T-helper 1 cell treated with Interleukin-12 subunit alpha and Interleukin-12 subunit beta and Interleukin-4 antibody, amounts not matched to agents 30 μg/mL and 1 μg/mL, for 36 hours (primary cell): ENCODE data around the gene ZBTB16.

ENCODE experiments used
- H3K27ac Mint-ChIP-seq: one replicate; pipeline ENCODE4 v1.8.0; 2021; ENCODE audit warnings: mild to moderate bottlenecking, mixed read lengths
- H3K27me3 Mint-ChIP-seq: one replicate; pipeline ENCODE4 v1.8.0; 2021; ENCODE audit warnings: low read depth, mixed read lengths
- H3K36me3 Mint-ChIP-seq: one replicate; pipeline ENCODE4 v1.8.0; 2021; ENCODE audit warnings: low read depth, mixed read lengths
- H3K4me1 Mint-ChIP-seq: one replicate; pipeline ENCODE4 v1.8.0; 2021; ENCODE audit warnings: low read depth, mixed read lengths
- H3K4me3 Mint-ChIP-seq: one replicate; pipeline ENCODE4 v1.8.0; 2021; ENCODE audit warnings: mild to moderate bottlenecking, moderate library complexity, mixed read lengths
- H3K9me3 Mint-ChIP-seq: one replicate; pipeline ENCODE4 v1.8.0; 2021; ENCODE audit warnings: mixed read lengths

The ZBTB16 gene

GRCh38 chr11:114208377-114208776 is 148.9 kb downstream of the ZBTB16 start:
- H3K27ac Mint-ChIP-seq: peak overlapping the region; percentile 71
- no peaks in the 10 kb centered on the region for H3K9me3 Mint-ChIP-seq
- peaks cover 34% of the 10 kb centered on the region for H3K4me1 Mint-ChIP-seq
- H3K27me3 Mint-ChIP-seq: no peaks in the 10 kb centered on the region
- H3K4me3 Mint-ChIP-seq: peak overlapping the region; percentile 19
- H3K36me3 Mint-ChIP-seq: peaks cover 5% of the 10 kb centered on the region

DNA sequence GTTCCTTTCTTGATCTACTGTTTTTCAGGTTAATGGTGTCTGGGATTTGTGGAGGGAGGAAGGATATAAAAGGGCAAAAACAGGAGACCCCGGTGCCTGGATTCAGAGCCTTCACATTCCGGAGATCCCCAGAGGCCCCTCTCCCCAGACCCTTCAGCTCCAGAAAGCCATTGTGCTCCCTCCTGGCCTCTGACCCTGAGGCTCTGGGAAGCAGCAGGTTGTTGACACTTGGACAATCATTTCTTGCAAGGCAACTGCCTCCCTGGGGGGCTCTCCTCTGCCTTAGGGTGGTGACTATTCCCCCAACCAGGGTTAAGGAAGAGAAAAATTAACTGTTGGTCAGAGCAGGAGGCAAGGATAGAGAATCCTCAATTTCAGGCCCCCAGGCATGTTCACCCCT is 149.8 kb downstream of the ZBTB16 start:
- Mint-ChIP-seq H3K4me3 (no peak overlapping the region), H3K4me1 (peaks cover 37% of the 10 kb centered on the region), H3K36me3 (peaks cover 5% of the 10 kb centered on the region), H3K27ac (no peak overlapping the region), H3K9me3 (no peaks in the 10 kb centered on the region), H3K27me3 (no peaks in the 10 kb centered on the region)

DNA sequence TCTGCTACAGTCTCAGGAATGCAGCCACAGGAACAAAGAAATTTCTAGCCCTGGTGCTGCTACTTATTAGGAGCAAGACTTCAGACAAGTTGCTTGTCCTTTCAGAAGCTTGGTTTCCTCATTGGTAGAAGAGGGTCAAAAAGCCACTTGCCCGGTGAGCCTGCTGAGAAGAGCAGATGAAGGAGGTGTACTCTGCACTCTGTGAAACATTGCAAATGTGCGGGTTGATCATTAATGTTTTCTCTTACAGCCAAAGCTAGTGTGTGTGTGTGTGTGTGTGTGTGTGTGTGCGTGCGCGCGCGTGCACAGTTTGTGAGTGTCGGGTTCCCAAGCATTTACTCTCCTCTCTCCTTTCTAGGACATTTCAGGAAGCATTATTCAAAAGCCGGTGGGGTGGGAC is 150.4 kb downstream of the ZBTB16 start:
- H3K4me1 Mint-ChIP-seq: peaks cover 37% of the 10 kb centered on the region
- no peak overlapping the region for H3K4me3 Mint-ChIP-seq
- no peaks in the 10 kb centered on the region for H3K9me3 Mint-ChIP-seq
- H3K36me3 Mint-ChIP-seq: peaks cover 5% of the 10 kb centered on the region
- H3K27ac Mint-ChIP-seq: no peak overlapping the region
- H3K27me3 Mint-ChIP-seq: no peaks in the 10 kb centered on the region

GRCh38 chr11:114211444-114212121 is 152.1 kb downstream of the ZBTB16 start:
- no peaks in the 10 kb centered on the region for H3K9me3 Mint-ChIP-seq
- peaks cover 5% of the 10 kb centered on the region for H3K36me3 Mint-ChIP-seq
- no peak overlapping the region for H3K27ac Mint-ChIP-seq
- H3K4me3 Mint-ChIP-seq: no peak overlapping the region
- no peaks in the 10 kb centered on the region for H3K27me3 Mint-ChIP-seq
- H3K4me1 Mint-ChIP-seq: peaks cover 48% of the 10 kb centered on the region

DNA sequence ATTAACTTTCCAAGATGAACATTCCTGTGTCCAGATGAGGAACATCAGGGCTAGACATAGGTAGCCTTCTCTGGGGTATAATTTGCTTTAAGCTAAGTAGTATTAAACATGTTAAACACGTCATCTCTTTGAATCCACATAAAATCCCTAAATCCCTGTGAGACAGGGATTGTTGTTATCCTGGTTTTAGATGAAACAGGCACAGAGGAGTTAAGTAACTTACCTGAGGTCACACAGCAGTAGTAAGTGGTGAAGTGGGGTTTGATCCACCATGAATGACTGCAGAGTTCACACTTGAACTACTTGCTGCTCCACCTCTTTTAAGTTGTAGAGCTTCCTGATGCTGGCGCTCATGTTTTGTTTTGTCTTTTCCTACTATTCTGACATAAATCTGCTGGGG is 154.1 kb downstream of the ZBTB16 start:
- Mint-ChIP-seq H3K36me3 (peaks cover 4% of the 10 kb centered on the region), H3K9me3 (no peaks in the 10 kb centered on the region), H3K27ac (no peak overlapping the region), H3K27me3 (no peaks in the 10 kb centered on the region), H3K4me1 (peaks cover 43% of the 10 kb centered on the region), H3K4me3 (no peak overlapping the region)

- Mint-ChIP-seq H3K27ac (peak overlapping the region; percentile 21), H3K4me3 (no peak overlapping the region), H3K4me1 (peaks cover 36% of the 10 kb centered on the region), H3K27me3 (peaks cover 2% of the 10 kb centered on the region), H3K9me3 (no peaks in the 10 kb centered on the region), H3K36me3 (peaks cover 2% of the 10 kb centered on the region)
These were observed 155.9 kb downstream of the ZBTB16 start for GRCh38 chr11:114215428-114215827.

DNA sequence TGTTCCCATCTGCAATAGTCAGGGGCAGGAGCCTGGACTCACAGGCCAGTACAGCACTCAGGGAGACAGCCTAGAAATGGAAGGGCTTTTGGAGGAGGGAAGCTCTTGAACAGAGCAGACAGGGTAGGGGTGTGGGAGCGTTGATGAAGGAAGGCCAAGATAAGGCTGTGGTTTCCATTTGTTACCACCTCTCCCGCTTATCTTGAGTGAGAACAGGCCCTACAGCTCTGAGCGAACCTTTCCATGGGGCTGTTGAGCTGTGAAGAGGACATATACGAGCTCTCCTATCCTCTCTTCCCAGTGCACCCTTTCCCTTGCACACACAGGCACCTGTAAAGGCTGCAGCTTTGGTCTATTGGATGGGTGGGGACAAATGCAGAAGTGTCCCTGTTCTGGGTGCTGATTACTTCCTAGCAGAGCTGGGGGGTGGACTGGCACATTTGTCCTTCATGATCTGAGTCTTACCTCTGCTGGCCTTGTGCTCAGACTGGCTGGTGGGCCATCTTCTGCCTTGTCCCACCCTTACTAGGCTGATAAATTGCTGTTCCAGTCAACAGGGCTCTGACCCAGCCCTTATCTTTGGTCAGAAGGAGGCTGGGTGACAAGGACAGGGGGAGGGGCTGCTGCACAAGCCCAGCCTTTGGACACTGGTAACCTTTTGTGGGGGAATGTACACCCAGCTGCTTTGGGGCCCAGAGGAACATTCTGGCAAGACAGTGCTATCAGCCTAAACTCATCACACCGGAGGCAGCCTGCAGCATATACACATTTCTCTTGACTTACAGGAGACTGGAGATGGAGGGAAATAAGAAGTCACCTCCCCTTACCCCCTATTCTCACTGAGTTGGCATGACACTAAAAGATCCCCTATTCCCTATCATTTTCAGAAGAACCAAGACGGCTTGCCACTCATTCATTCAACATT is 156.6 kb downstream of the ZBTB16 start:
- Mint-ChIP-seq H3K9me3 (no peaks in the 10 kb centered on the region), H3K27me3 (peaks cover 6% of the 10 kb centered on the region), H3K36me3 (peaks cover 2% of the 10 kb centered on the region), H3K27ac (peak overlapping the region; percentile 64), H3K4me3 (peak overlapping the region; percentile 26), H3K4me1 (peaks cover 33% of the 10 kb centered on the region)

GRCh38 chr11:114216796-114217180 is 157.3 kb downstream of the ZBTB16 start:
- Mint-ChIP-seq H3K27ac (peak overlapping the region; percentile 64), H3K4me1 (peaks cover 31% of the 10 kb centered on the region), H3K36me3 (peaks cover 2% of the 10 kb centered on the region), H3K27me3 (peaks cover 12% of the 10 kb centered on the region), H3K9me3 (no peaks in the 10 kb centered on the region), H3K4me3 (peak overlapping the region; percentile 26)

DNA sequence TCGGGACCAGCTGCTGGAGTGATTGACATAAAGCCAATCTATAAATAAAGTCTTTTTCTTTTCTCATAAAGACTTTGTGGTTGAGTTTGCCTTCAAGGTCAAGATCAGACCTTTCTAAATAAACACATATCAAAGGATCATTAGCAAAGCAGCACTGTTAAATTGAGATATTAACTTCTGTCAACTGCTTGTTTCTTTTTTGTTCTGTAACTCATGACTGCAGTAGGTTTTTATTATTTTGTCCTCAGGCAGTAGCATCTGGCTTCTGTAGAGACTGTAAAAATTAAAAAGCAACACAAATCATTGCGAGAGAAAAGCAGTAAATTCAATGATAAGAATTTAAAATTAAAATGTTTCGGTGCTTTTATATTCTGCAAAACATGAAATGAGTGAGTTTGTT is 159.0 kb downstream of the ZBTB16 start:
- Mint-ChIP-seq H3K9me3 (no peaks in the 10 kb centered on the region), H3K36me3 (peaks cover 2% of the 10 kb centered on the region), H3K27ac (no peak overlapping the region), H3K4me3 (no peak overlapping the region), H3K27me3 (peaks cover 14% of the 10 kb centered on the region), H3K4me1 (peaks cover 31% of the 10 kb centered on the region)

DNA sequence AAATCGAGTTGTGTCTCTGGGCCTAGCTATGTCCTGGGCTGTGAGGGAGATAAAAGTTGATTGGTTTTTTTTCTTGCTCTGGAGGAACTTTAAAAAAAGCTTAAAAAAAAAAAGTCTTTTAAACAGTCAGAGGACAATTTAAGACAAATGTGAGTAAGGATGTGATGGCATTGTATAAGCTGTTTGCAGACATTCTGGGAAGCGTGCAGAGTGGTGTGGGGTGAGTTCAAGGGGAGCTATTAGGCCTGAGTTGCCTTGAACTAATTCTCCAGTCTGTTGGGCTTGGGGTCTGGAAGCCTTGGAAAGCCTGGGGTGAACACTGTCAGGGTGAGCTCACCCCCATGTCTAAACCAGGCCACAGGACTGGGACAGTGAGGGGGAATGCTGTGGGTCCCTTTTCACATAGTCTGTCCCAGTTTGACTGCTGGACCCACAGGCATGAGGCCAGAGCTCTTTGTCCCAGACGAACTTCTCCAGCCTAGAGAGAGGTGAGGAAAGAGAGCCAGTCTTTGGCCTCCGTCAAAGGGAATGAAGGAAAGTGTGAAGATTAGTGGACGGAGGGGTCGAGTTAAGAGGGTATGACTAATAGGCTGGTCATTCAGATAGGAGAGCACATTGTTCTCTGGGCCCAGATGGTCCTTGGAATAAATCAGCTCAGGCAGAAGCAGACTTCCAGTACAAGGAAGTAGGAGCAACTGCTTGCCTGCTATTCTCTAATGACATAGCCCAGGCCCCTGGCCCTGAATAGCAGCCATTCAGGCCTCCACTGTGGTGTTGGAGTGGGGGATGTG is 160.2 kb downstream of the ZBTB16 start:
- no peaks in the 10 kb centered on the region for H3K9me3 Mint-ChIP-seq
- no peak overlapping the region for H3K27ac Mint-ChIP-seq
- peaks cover 27% of the 10 kb centered on the region for H3K4me1 Mint-ChIP-seq
- peaks cover 27% of the 10 kb centered on the region for H3K27me3 Mint-ChIP-seq
- H3K36me3 Mint-ChIP-seq: peaks cover 2% of the 10 kb centered on the region
- H3K4me3 Mint-ChIP-seq: no peak overlapping the region

- peaks cover 2% of the 10 kb centered on the region for H3K36me3 Mint-ChIP-seq
- peaks cover 27% of the 10 kb centered on the region for H3K4me1 Mint-ChIP-seq
- H3K27me3 Mint-ChIP-seq: peaks cover 31% of the 10 kb centered on the region
- no peak overlapping the region for H3K4me3 Mint-ChIP-seq
- no peak overlapping the region for H3K27ac Mint-ChIP-seq
- no peaks in the 10 kb centered on the region for H3K9me3 Mint-ChIP-seq
These were observed 161.5 kb downstream of the ZBTB16 start for GRCh38 chr11:114221037-114221436.

- Mint-ChIP-seq H3K4me3 (no peak overlapping the region), H3K27me3 (peaks cover 33% of the 10 kb centered on the region), H3K9me3 (no peaks in the 10 kb centered on the region), H3K4me1 (peaks cover 15% of the 10 kb centered on the region), H3K27ac (no peak overlapping the region), H3K36me3 (no peaks in the 10 kb centered on the region)
These were observed 166.2 kb downstream of the ZBTB16 start for GRCh38 chr11:114225661-114226060.

DNA sequence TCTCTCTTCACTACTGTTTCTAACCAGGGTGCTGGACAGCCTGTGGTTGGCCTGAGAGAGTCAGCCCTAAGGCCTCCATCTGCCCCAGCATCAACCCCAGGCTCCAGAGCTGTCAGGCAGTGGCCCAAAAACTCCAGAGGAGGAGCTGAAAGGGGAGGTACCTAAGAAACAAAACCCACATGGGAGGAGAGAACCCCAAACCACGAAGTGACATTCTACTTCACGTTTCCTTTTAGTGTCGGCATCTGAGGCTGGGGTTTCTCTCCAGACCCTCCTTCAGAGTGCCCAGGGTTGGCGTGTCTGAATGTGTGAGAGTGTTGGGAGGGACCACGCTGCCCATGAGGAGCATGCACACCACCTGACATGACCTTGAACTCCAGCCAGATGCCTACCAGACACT is 166.8 kb downstream of the ZBTB16 start:
- peaks cover 15% of the 10 kb centered on the region for H3K4me1 Mint-ChIP-seq
- H3K27me3 Mint-ChIP-seq: peaks cover 28% of the 10 kb centered on the region
- no peaks in the 10 kb centered on the region for H3K9me3 Mint-ChIP-seq
- H3K4me3 Mint-ChIP-seq: no peak overlapping the region
- H3K36me3 Mint-ChIP-seq: no peaks in the 10 kb centered on the region
- no peak overlapping the region for H3K27ac Mint-ChIP-seq
